ENCODE data around the gene MAGEA4. TPM values are rescaled to one million over a fixed set of nuclear protein-coding genes. Genes with fewer than 3 reads are reported as not detected.

MAGEA4 gene
- total and polyA plus RNA-seq, 2 donors (not counting 1 experiment from before 2014, with no cell fraction given): not detected

GRCh38 chrX:151935358-151935757, 22.7 kb downstream of the MAGEA4 start:
- H3K36me3 ChIP-seq (replicated peaks in 1 of 2; ENCODE audit: control extremely low read depth in 1 of 2, control insufficient read depth in 1 of 2, extremely low read depth in 1 of 2, insufficient read depth in 2 of 2, low read length in 1 of 2): no peaks in the 10 kb centered on the region
- H3K4me1 Mint-ChIP-seq: no peaks in the 10 kb centered on the region
- H3K4me1 ChIP-seq (ENCODE audit: control insufficient read depth in 2 of 2, insufficient read depth in 2 of 2, low read length in 2 of 2): no peaks in the 10 kb centered on the region
- H3K27ac ChIP-seq (ENCODE audit: low read length in 2 of 2): no peak overlapping the region
- TF ChIP-seq EZH2 (IDR thresholded peaks at IDR 0.05; ENCODE audit: borderline replicate concordance, insufficient read depth, low read depth, low read length, poor library complexity, severe bottlenecking) (no peak), CTCF (IDR thresholded peaks at IDR 0.05) (no peak)
- no peaks in the 10 kb centered on the region for H3K9me3 Mint-ChIP-seq (ENCODE audit: insufficient read depth)
- no peaks in the 10 kb centered on the region for H3K9me3 ChIP-seq (ENCODE audit: control extremely low read depth in 1 of 3, control insufficient read depth in 2 of 3, insufficient read depth in 1 of 3, low read length in 2 of 3)
- H3K4me3 ChIP-seq (ENCODE audit: control extremely low read depth in 1 of 5, extremely low read depth in 1 of 5, insufficient read depth in 1 of 5, low read depth in 2 of 5, low read length in 4 of 5): no peak overlapping the region
- intact Hi-C loops (cut with micrococcal nuclease): no loop called here
- no peak overlapping the region for H3K4me3 Mint-ChIP-seq
- no CpG with 5 or more reads among the region's 1 CpG for WGBS (ENCODE audit: insufficient coverage)
- H3K9ac ChIP-seq (ENCODE audit: low read length): no peak overlapping the region
- no peaks in the 10 kb centered on the region for H3K27me3 Mint-ChIP-seq
- no peak overlapping the region for H3K27ac Mint-ChIP-seq
- H3K27me3 ChIP-seq (replicated peaks in 1 of 4; ENCODE audit: control extremely low read depth in 1 of 4, control insufficient read depth in 3 of 4, insufficient read depth in 4 of 4, low read length in 3 of 4): no peaks in the 10 kb centered on the region
- H4K20me1 ChIP-seq (ENCODE audit: control insufficient read depth, insufficient read depth, low read length, poor library complexity, severe bottlenecking): no peaks in the 10 kb centered on the region
- ChIA-PET POLR2A (no interaction called here), CTCF (no interaction called here)
- no peak for ATAC-seq (ENCODE audit: low read depth)
- DNase-seq: no peak
- H3K79me2 ChIP-seq (ENCODE audit: control insufficient read depth, insufficient read depth, low read length): no peaks in the 10 kb centered on the region
- H3K4me2 ChIP-seq (replicated peaks; ENCODE audit: low read depth, low read length, poor library complexity, severe bottlenecking): no peak overlapping the region
- H2AFZ ChIP-seq (ENCODE audit: insufficient read depth, low read depth, low read length, poor library complexity, severe bottlenecking): no peak overlapping the region

- CTCF ChIA-PET: interaction anchor here (0.7 kb wide), 1 partner anchor 327 kb away, joined by 3 read pairs; no protein-coding TSS in a partner anchor
- no peaks in the 10 kb centered on the region for H3K27me3 Mint-ChIP-seq
- TF ChIP-seq CTCF (IDR thresholded peaks at IDR 0.05): no peak
- no peak for TF ChIP-seq EZH2 (IDR thresholded peaks at IDR 0.05; ENCODE audit: borderline replicate concordance, insufficient read depth, low read depth, low read length, poor library complexity, severe bottlenecking)
- no peaks in the 10 kb centered on the region for H3K9me3 Mint-ChIP-seq (ENCODE audit: insufficient read depth)
- no peak overlapping the region for H3K27ac Mint-ChIP-seq
- intact Hi-C loops (cut with micrococcal nuclease): no loop called here
- no peak overlapping the region for H3K9ac ChIP-seq (ENCODE audit: low read length)
- no peaks in the 10 kb centered on the region for H3K79me2 ChIP-seq (ENCODE audit: control insufficient read depth, insufficient read depth, low read length)
- POLR2A ChIA-PET: no interaction called here
- H3K27ac ChIP-seq (ENCODE audit: low read length in 2 of 2): no peak overlapping the region
- H3K4me2 ChIP-seq (replicated peaks; ENCODE audit: low read depth, low read length, poor library complexity, severe bottlenecking): no peak overlapping the region
- ATAC-seq (ENCODE audit: low read depth) (no peak), DNase-seq (no peak)
- no peaks in the 10 kb centered on the region for H4K20me1 ChIP-seq (ENCODE audit: control insufficient read depth, insufficient read depth, low read length, poor library complexity, severe bottlenecking)
- H3K4me3 ChIP-seq (ENCODE audit: control extremely low read depth in 1 of 5, extremely low read depth in 1 of 5, insufficient read depth in 1 of 5, low read depth in 2 of 5, low read length in 4 of 5): no peak overlapping the region
- H3K4me1 Mint-ChIP-seq: no peaks in the 10 kb centered on the region
- no peak overlapping the region for H3K4me3 Mint-ChIP-seq
- H3K9me3 ChIP-seq (ENCODE audit: control extremely low read depth in 1 of 3, control insufficient read depth in 2 of 3, insufficient read depth in 1 of 3, low read length in 2 of 3): peaks cover 0 to 2% (median 0%) of the 10 kb centered on the region in 3 donors
- H3K4me1 ChIP-seq (ENCODE audit: control insufficient read depth in 2 of 2, insufficient read depth in 2 of 2, low read length in 2 of 2): no peaks in the 10 kb centered on the region
- H3K27me3 ChIP-seq (replicated peaks in 1 of 4; ENCODE audit: control extremely low read depth in 1 of 4, control insufficient read depth in 3 of 4, insufficient read depth in 4 of 4, low read length in 3 of 4): no peaks in the 10 kb centered on the region
- H3K36me3 ChIP-seq (replicated peaks in 1 of 2; ENCODE audit: control extremely low read depth in 1 of 2, control insufficient read depth in 1 of 2, extremely low read depth in 1 of 2, insufficient read depth in 2 of 2, low read length in 1 of 2): no peaks in the 10 kb centered on the region
- no peak overlapping the region for H2AFZ ChIP-seq (ENCODE audit: insufficient read depth, low read depth, low read length, poor library complexity, severe bottlenecking)
Measured at GRCh38 chrX:151938172-151938571, 25.5 kb downstream of the MAGEA4 start.
